NAMALWA (cell line): ENCODE measurements around the gene SDF2L1.
"Not testable (repeated sequence)": the region's sequence is repeated elsewhere in the genome, so short reads cannot be mapped to it uniquely, and the experiment has no call there.

Source experiments
- DNase-seq: peaks from one replicate; pipeline ENCODE4 v3.0.0-alpha.2; 2015; ENCODE audit warnings: low spot score

Gene SDF2L1

GRCh38 chr22:21641789-21642583 lies at the start of gene SDF2L1:
Gene SDF2L1 (plus strand): TSS chr22:21642302. CDS start chr22:21642337, 35 bp downstream.
- DNase-seq = peak; percentile 98

- no peak for DNase-seq
Observed at GRCh38 chr22:21592422-21592821, 49.7 kb upstream of the SDF2L1 start.

- DNase-seq = no peak
Observed at GRCh38 chr22:21593406-21594232, 48.5 kb upstream of the SDF2L1 start.

GRCh38 chr22:21594865-21595452 lies 47.1 kb upstream of the SDF2L1 start:
- DNase-seq = no peak

- DNase-seq = not testable (repeated sequence)
Observed at GRCh38 chr22:21596356-21597135, 45.6 kb upstream of the SDF2L1 start.

- DNase-seq = no peak
Observed at GRCh38 chr22:21598302-21598701, 43.8 kb upstream of the SDF2L1 start.

GRCh38 chr22:21599053-21599893 lies 42.8 kb upstream of the SDF2L1 start:
- DNase-seq = no peak

- no peak for DNase-seq
Observed at GRCh38 chr22:21602579-21602978, 39.5 kb upstream of the SDF2L1 start.

GRCh38 chr22:21603973-21604372 lies 38.1 kb upstream of the SDF2L1 start:
- no peak for DNase-seq

- no peak for DNase-seq
Observed at GRCh38 chr22:21605887-21606564, 36.1 kb upstream of the SDF2L1 start.

- DNase-seq = no peak
Observed at GRCh38 chr22:21606775-21607174, 35.3 kb upstream of the SDF2L1 start.

GRCh38 chr22:21609556-21610157 lies 32.4 kb upstream of the SDF2L1 start:
- not testable (repeated sequence) for DNase-seq

- no peak for DNase-seq
Observed at GRCh38 chr22:21611210-21611977, 30.7 kb upstream of the SDF2L1 start.

- no peak for DNase-seq
Observed at GRCh38 chr22:21612858-21613257, 29.2 kb upstream of the SDF2L1 start.

GRCh38 chr22:21613553-21614233 lies 28.4 kb upstream of the SDF2L1 start:
- no peak for DNase-seq

- DNase-seq = no peak
Observed at GRCh38 chr22:21615731-21616130, 26.4 kb upstream of the SDF2L1 start.

GRCh38 chr22:21617337-21617736 lies 24.8 kb upstream of the SDF2L1 start:
- not testable (repeated sequence) for DNase-seq

GRCh38 chr22:21621025-21621424 lies 21.1 kb upstream of the SDF2L1 start:
- DNase-seq = no peak
